ENCODE measurements around the gene ZCCHC14. TPM values are rescaled to one million over a fixed set of nuclear protein-coding genes. Genes with fewer than 3 reads are reported as not detected.
A peak's percentile ranks its signal among the peaks of the same experiment; 100 is the strongest.

The ZCCHC14 gene
- total RNA-seq, 1 experiment from 2014 or later: 27.7 TPM

GRCh38 chr16:87382023-87382785 is 110.6 kb downstream of the ZCCHC14 start:
- H3K9me3 Mint-ChIP-seq: peaks cover 0 to 3% of the 10 kb centered on the region in 2 experiments; a peak in 2 of 5 replicates
- no peak overlapping the region for H3T11ph ChIP-seq (ENCODE audit: low read length)
- no peak overlapping the region for H3K9ac ChIP-seq (ENCODE audit: extremely low read depth, insufficient read length, low read length)
- no peak overlapping the region for H3K4ac ChIP-seq (ENCODE audit: low read depth, low read length)
- H3K23me2 ChIP-seq (ENCODE audit: insufficient read length, low read depth, low read length, poor library complexity, severe bottlenecking): peaks cover 8% of the 10 kb centered on the region
- H3K4me2 ChIP-seq (ENCODE audit: insufficient read depth, insufficient read length, low read length): peak overlapping the region; percentile 47
- WGBS (ENCODE audit: extremely low coverage, insufficient read length, low lambda C conversion rate): no CpG with 5 or more reads among the region's 17 CpGs
- H3K4me3 Mint-ChIP-seq: peak overlapping the region; percentile 84 to 89
- H3K4me1 ChIP-seq (ENCODE audit: insufficient read depth, low read length): no peaks in the 10 kb centered on the region; the same call in 1 of the 2 replicates
- H2BK5ac ChIP-seq (ENCODE audit: insufficient read length, low read length): no peak overlapping the region
- no peak overlapping the region for H3K56ac ChIP-seq (ENCODE audit: insufficient read length, low read depth, low read length)
- peaks cover 3% of the 10 kb centered on the region for H3K27me3 Mint-ChIP-seq (ENCODE audit: low read depth)
- H3K14ac ChIP-seq (ENCODE audit: insufficient read depth, low read length): no peak overlapping the region
- peaks cover 7 to 12% (median 10%) of the 10 kb centered on the region in 3 experiments; a peak in 6 of 7 replicates for H3K36me3 Mint-ChIP-seq (ENCODE audit: insufficient read depth in 1 of 3, low read depth in 3 of 3)
- H4K20me1 ChIP-seq (ENCODE audit: control insufficient read depth, insufficient read depth, insufficient read length): no peaks in the 10 kb centered on the region
- no peak overlapping the region for H4K8ac ChIP-seq (replicated peaks; ENCODE audit: insufficient read length, low read depth, low read length)
- no peak overlapping the region for H3K27ac ChIP-seq (ENCODE audit: insufficient read length, low read depth, low read length)
- no peak for DNase-seq
- peaks cover 3% of the 10 kb centered on the region; the same call in 1 of the 2 replicates for H3K79me2 ChIP-seq (ENCODE audit: insufficient read depth, low read length)
- no peak overlapping the region for H2BK12ac ChIP-seq (ENCODE audit: insufficient read length, low read depth, low read length)
- no peaks in the 10 kb centered on the region for H3K9me3 ChIP-seq (ENCODE audit: control insufficient read depth, low read depth, low read length)
- TF ChIP-seq CTCF (conservative IDR thresholded peaks at IDR 0.05): no peak
- no peaks in the 10 kb centered on the region for H3K27me3 ChIP-seq (ENCODE audit: insufficient read depth, low read length)
- no peak overlapping the region for H3K23ac ChIP-seq (ENCODE audit: insufficient read length, low read depth, low read length)
- peaks cover 16 to 24% of the 10 kb centered on the region in 2 experiments for H3K4me1 Mint-ChIP-seq
- no peak overlapping the region for H3K18ac ChIP-seq (ENCODE audit: insufficient read length, low read depth, low read length)
- no peak overlapping the region for H2AK5ac ChIP-seq (ENCODE audit: insufficient read length, low read length)
- H2BK15ac ChIP-seq (ENCODE audit: low read depth, low read length): no peak overlapping the region
- no peak overlapping the region for H2AFZ ChIP-seq (ENCODE audit: low read length)
- no peak overlapping the region for H4K91ac ChIP-seq (ENCODE audit: insufficient read length, low read depth, low read length)
- H2BK120ac ChIP-seq (ENCODE audit: low read depth, low read length, poor library complexity, severe bottlenecking): no peak overlapping the region
- peaks cover 3% of the 10 kb centered on the region for H3K79me1 ChIP-seq (ENCODE audit: insufficient read depth, low read depth, low read length, poor library complexity, severe bottlenecking)
- no peak overlapping the region for H4K5ac ChIP-seq (ENCODE audit: insufficient read length, low read depth, low read length)
- no peak overlapping the region for H3K27ac Mint-ChIP-seq
- H2BK20ac ChIP-seq (ENCODE audit: low read depth, low read length, poor library complexity, severe bottlenecking): no peak overlapping the region
